Liver (tissue), 9 donors: ENCODE measurements around the gene MDN1. TPM values are rescaled to one million over a fixed set of nuclear protein-coding genes. Genes with fewer than 3 reads are reported as not detected.

ENCODE experiments used
- DNase-seq: peaks from one replicate; pipeline ENCODE4 v3.0.0-alpha.2; 2017; ENCODE audit warnings: low spot score
- H3K27ac ChIP-seq, 2 donors: one replicate each; pipeline ENCODE4 v1.7.0; 2013; ENCODE audit warnings: inconsistent platforms in 2 of 2, low read length in 2 of 2, control low read depth in 1 of 2, low read depth in 1 of 2, mild to moderate bottlenecking in 1 of 2
- H3K27me3 ChIP-seq, 4 donors: one replicate each; pipeline versions ENCODE4 v1.6.1 to v1.7.0; 2013; ENCODE audit warnings: low read length in 3 of 4, inconsistent platforms in 1 of 4, mild to moderate bottlenecking in 1 of 4, moderate library complexity in 1 of 4; ENCODE audit not compliant: control insufficient read depth in 4 of 4, insufficient read depth in 4 of 4
- H3K36me3 ChIP-seq, 4 donors: one replicate each; pipeline versions ENCODE4 v1.6.1 to v1.7.0; 2013; ENCODE audit warnings: low read length in 3 of 4, mild to moderate bottlenecking in 3 of 4, low read depth in 1 of 4, moderate library complexity in 1 of 4; ENCODE audit not compliant: control insufficient read depth in 4 of 4, insufficient read depth in 3 of 4
- H3K4me1 ChIP-seq, 4 donors: one replicate each; pipeline versions ENCODE4 v1.6.1 to v1.7.0; 2013; ENCODE audit warnings: low read length in 3 of 4, mild to moderate bottlenecking in 3 of 4, moderate library complexity in 1 of 4; ENCODE audit not compliant: control insufficient read depth in 4 of 4, insufficient read depth in 4 of 4
- H3K4me3 ChIP-seq, 3 donors: one replicate each; pipeline versions ENCODE4 v1.6.1 to v1.7.0; 2013; ENCODE audit warnings: low read length in 3 of 3, control low read depth in 1 of 3, low read depth in 1 of 3, mild to moderate bottlenecking in 1 of 3
- H3K9ac ChIP-seq, 2 donors: one replicate each; pipeline ENCODE4 v1.7.0; 2013; ENCODE audit warnings: low read length in 2 of 2, mild to moderate bottlenecking in 2 of 2, moderate library complexity in 2 of 2, control low read depth in 1 of 2, low read depth in 1 of 2
- H3K9me3 ChIP-seq, 4 donors: one replicate each; pipeline versions ENCODE4 v1.6.1 to v1.7.0; 2013; ENCODE audit warnings: low read length in 3 of 4; ENCODE audit not compliant: control insufficient read depth in 4 of 4
- FOXA2 ChIP-seq: IDR thresholded peaks from 2 replicates; pipeline ENCODE4 v1.6.1; 2016; ENCODE audit warnings: antibody characterized with exemption
- GABPA ChIP-seq, 2 donors: IDR thresholded peaks in 1 of 2; conservative IDR thresholded peaks in 1 of 2; 2 replicates each; pipeline ENCODE4 v1.6.1; 2016; ENCODE audit warnings: antibody characterized with exemption in 2 of 2, mild to moderate bottlenecking in 1 of 2, moderate library complexity in 1 of 2
- HNF4A ChIP-seq, 2 donors: conservative IDR thresholded peaks; 2 replicates each; pipeline ENCODE4 v1.6.1; 2016; ENCODE audit warnings: antibody characterized with exemption in 2 of 2, mild to moderate bottlenecking in 2 of 2
- HNF4G ChIP-seq: IDR thresholded peaks from 2 replicates; pipeline ENCODE4 v1.6.1; 2016; ENCODE audit warnings: antibody characterized with exemption
- JUND ChIP-seq, 2 donors: IDR thresholded peaks; 2 replicates each; pipeline ENCODE4 v1.6.1; 2016; ENCODE audit warnings: antibody characterized with exemption in 2 of 2
- MAX ChIP-seq: IDR thresholded peaks from 2 replicates; pipeline ENCODE4 v1.6.1; 2016; ENCODE audit warnings: antibody characterized with exemption
- NR2F2 ChIP-seq: IDR thresholded peaks from 2 replicates; pipeline ENCODE4 v1.6.1; 2016; ENCODE audit warnings: antibody characterized with exemption
- RAD21 ChIP-seq, 2 donors: IDR thresholded peaks; 2 replicates each; pipeline ENCODE4 v1.6.1; 2016; ENCODE audit warnings: antibody characterized with exemption in 2 of 2, mild to moderate bottlenecking in 2 of 2
- RXRA ChIP-seq, 2 donors: IDR thresholded peaks; 2 replicates each; pipeline ENCODE4 v1.6.1; 2017 to 2018; ENCODE audit warnings: antibody characterized with exemption in 2 of 2, mild to moderate bottlenecking in 1 of 2
- SP1 ChIP-seq: IDR thresholded peaks from 2 replicates; pipeline ENCODE4 v1.6.1; 2018; ENCODE audit warnings: antibody characterized with exemption, mild to moderate bottlenecking
- TAF1 ChIP-seq: conservative IDR thresholded peaks from 2 replicates; pipeline ENCODE4 v1.6.1; 2016; ENCODE audit warnings: antibody characterized with exemption, mild to moderate bottlenecking
- YY1 ChIP-seq: IDR thresholded peaks from 2 replicates; pipeline ENCODE4 v1.6.1; 2016; ENCODE audit warnings: antibody characterized with exemption, mild to moderate bottlenecking
- WGBS: extraction: QIAGEN DNeasy Blood & Tissue Kit; methylation state at CpG from one replicate; pipeline ENCODE4 v1.1.7; 2013; 5-methylcytosine and 5-hydroxymethylcytosine counted together
- polyA plus RNA-seq, 2 donors: library from polyadenylated mRNA; stranded (reverse) in 1 of 2; unstranded in 1 of 2; fragments of 200-250 nt in 1 of 2; fragments of >200 nt in 1 of 2; fragmentation: Nextera tagmentation in 1 of 2; extraction: Ambion mirVana in 1 of 2; gene quantifications; one replicate each; pipeline versions ENCODE4 v1.2.1 to v1.2.3, GENCODE V29; 2013 to 2015
- total RNA-seq, 2 donors: library from RNA; depleted of rRNA; stranded (reverse); fragments of >200 nt; gene quantifications; one replicate each; pipeline ENCODE4 v1.2.3, GENCODE V29; 2014
- TF ChIP-seq, protein P1 (sequence below): IDR thresholded peaks from 2 replicates; pipeline ENCODE4 v1.6.1; 2016; ENCODE audit warnings: antibody characterized with exemption, mild to moderate bottlenecking
- TF ChIP-seq, protein P2 (sequence below): IDR thresholded peaks from 2 replicates; pipeline ENCODE4 v1.6.1; 2016; ENCODE audit warnings: antibody characterized with exemption
- TF ChIP-seq, protein P3 (sequence below): fragments of 150-350 bp; IDR thresholded peaks from 2 replicates; pipeline ENCODE4 v1.5.1; 2017; ENCODE audit warnings: improper control_type of control experiment, low read depth, low read length; ENCODE audit not compliant: missing input control
- TF ChIP-seq, protein P4 (sequence below): IDR thresholded peaks from 2 replicates; pipeline ENCODE4 v1.6.1; 2016; ENCODE audit warnings: antibody characterized with exemption
- donor health status: healthy.
- donor health status: healthy.
- donor health status: healthy.
- donor health status: healthy.
- donor health status: healthy.

The MDN1 gene
- total and polyA plus RNA-seq, 4 donors = 5.4 to 48.9 (median 22.8) TPM

DNA sequence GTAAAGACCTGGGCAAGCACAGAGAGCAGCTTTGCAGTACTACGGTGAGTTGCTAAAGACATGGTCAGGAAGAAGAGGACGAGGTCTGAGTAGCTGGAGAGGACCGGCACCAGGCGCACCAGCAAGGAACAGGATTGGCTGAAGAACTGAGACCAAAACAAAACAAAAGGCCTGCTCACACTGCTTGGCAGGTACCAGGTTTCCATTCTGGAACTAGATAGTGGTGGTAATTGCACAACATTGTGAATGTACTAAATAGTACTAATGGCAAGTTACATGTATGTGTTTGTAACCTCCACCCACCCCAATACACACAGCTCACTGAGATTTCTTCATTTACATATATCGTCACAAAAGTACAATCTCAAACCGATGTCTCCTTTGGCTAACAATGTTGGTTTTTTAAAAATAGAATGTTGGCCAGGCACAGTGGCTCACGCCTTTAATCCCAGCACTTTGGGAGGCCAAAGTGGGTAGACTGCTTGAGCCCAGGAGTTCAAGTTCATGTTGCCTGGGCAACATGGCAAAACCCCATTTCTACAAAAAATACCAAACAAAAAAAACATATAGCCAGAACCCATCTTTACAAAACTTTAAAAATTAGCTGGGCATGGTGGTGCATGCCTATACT lies 148.5 kb downstream of the MDN1 start:
- H3K9ac ChIP-seq = no peak overlapping the region
- no peak for DNase-seq
- no peak overlapping the region for H3K27ac ChIP-seq
- 98% methylated on average over 7 of the region's 7 CpGs for WGBS
- peaks cover 8 to 84% (median 75%) of the 10 kb centered on the region in 4 donors for H3K36me3 ChIP-seq
- no peaks in the 10 kb centered on the region for H3K9me3 ChIP-seq
- TF ChIP-seq MAX (no peak), HNF4A (conservative IDR thresholded peaks at IDR 0.05) (no peak), YY1 (no peak), SP1 (no peak), NR2F2 (no peak), RXRA (IDR thresholded peaks at IDR 0.05) (no peak), RAD21 (IDR thresholded peaks at IDR 0.05) (no peak), GABPA (IDR thresholded peaks at IDR 0.05 in 1 of 2, conservative IDR thresholded peaks at IDR 0.05 in 1 of 2) (no peak), TAF1 (no peak), JUND (IDR thresholded peaks at IDR 0.05) (no peak), HNF4G (no peak), FOXA2 (no peak)
- TF ChIP-seq, protein P1, sequence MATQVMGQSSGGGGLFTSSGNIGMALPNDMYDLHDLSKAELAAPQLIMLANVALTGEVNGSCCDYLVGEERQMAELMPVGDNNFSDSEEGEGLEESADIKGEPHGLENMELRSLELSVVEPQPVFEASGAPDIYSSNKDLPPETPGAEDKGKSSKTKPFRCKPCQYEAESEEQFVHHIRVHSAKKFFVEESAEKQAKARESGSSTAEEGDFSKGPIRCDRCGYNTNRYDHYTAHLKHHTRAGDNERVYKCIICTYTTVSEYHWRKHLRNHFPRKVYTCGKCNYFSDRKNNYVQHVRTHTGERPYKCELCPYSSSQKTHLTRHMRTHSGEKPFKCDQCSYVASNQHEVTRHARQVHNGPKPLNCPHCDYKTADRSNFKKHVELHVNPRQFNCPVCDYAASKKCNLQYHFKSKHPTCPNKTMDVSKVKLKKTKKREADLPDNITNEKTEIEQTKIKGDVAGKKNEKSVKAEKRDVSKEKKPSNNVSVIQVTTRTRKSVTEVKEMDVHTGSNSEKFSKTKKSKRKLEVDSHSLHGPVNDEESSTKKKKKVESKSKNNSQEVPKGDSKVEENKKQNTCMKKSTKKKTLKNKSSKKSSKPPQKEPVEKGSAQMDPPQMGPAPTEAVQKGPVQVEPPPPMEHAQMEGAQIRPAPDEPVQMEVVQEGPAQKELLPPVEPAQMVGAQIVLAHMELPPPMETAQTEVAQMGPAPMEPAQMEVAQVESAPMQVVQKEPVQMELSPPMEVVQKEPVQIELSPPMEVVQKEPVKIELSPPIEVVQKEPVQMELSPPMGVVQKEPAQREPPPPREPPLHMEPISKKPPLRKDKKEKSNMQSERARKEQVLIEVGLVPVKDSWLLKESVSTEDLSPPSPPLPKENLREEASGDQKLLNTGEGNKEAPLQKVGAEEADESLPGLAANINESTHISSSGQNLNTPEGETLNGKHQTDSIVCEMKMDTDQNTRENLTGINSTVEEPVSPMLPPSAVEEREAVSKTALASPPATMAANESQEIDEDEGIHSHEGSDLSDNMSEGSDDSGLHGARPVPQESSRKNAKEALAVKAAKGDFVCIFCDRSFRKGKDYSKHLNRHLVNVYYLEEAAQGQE = no peak
- TF ChIP-seq, protein P2, sequence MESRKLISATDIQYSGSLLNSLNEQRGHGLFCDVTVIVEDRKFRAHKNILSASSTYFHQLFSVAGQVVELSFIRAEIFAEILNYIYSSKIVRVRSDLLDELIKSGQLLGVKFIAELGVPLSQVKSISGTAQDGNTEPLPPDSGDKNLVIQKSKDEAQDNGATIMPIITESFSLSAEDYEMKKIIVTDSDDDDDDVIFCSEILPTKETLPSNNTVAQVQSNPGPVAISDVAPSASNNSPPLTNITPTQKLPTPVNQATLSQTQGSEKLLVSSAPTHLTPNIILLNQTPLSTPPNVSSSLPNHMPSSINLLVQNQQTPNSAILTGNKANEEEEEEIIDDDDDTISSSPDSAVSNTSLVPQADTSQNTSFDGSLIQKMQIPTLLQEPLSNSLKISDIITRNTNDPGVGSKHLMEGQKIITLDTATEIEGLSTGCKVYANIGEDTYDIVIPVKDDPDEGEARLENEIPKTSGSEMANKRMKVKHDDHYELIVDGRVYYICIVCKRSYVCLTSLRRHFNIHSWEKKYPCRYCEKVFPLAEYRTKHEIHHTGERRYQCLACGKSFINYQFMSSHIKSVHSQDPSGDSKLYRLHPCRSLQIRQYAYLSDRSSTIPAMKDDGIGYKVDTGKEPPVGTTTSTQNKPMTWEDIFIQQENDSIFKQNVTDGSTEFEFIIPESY = no peak
- TF ChIP-seq, protein P3, sequence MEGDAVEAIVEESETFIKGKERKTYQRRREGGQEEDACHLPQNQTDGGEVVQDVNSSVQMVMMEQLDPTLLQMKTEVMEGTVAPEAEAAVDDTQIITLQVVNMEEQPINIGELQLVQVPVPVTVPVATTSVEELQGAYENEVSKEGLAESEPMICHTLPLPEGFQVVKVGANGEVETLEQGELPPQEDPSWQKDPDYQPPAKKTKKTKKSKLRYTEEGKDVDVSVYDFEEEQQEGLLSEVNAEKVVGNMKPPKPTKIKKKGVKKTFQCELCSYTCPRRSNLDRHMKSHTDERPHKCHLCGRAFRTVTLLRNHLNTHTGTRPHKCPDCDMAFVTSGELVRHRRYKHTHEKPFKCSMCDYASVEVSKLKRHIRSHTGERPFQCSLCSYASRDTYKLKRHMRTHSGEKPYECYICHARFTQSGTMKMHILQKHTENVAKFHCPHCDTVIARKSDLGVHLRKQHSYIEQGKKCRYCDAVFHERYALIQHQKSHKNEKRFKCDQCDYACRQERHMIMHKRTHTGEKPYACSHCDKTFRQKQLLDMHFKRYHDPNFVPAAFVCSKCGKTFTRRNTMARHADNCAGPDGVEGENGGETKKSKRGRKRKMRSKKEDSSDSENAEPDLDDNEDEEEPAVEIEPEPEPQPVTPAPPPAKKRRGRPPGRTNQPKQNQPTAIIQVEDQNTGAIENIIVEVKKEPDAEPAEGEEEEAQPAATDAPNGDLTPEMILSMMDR = no peak
- TF ChIP-seq, protein P4, sequence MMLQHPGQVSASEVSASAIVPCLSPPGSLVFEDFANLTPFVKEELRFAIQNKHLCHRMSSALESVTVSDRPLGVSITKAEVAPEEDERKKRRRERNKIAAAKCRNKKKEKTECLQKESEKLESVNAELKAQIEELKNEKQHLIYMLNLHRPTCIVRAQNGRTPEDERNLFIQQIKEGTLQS = no peak
- H3K4me1 ChIP-seq = no peaks in the 10 kb centered on the region
- H3K4me3 ChIP-seq = no peak overlapping the region
- no peaks in the 10 kb centered on the region for H3K27me3 ChIP-seq
